Measurements from ENCODE around the gene SMARCAD1.
A peak's percentile ranks its signal among the peaks of the same experiment; 100 is the strongest.

Gene SMARCAD1

GRCh38 chr4:94228493-94229216, 21.0 kb downstream of the SMARCAD1 start:
- DNase-seq (ENCODE audit: low read depth), result no peak

- no peak for DNase-seq (ENCODE audit: low read depth)
These were observed 24.9 kb downstream of the SMARCAD1 start for GRCh38 chr4:94232519-94232918.

GRCh38 chr4:94235825-94236224, 28.2 kb downstream of the SMARCAD1 start:
- DNase-seq (ENCODE audit: low read depth), result no peak

GRCh38 chr4:94237271-94237670, 29.6 kb downstream of the SMARCAD1 start:
- no peak for DNase-seq (ENCODE audit: low read depth)

- no peak for DNase-seq (ENCODE audit: low read depth)
These were observed 30.5 kb downstream of the SMARCAD1 start for GRCh38 chr4:94238160-94238559.

- no peak for DNase-seq (ENCODE audit: low read depth)
These were observed 32.7 kb downstream of the SMARCAD1 start for GRCh38 chr4:94240384-94240783.

- no peak for DNase-seq (ENCODE audit: low read depth)
These were observed 36.6 kb downstream of the SMARCAD1 start for GRCh38 chr4:94244087-94244828.

- no peak for DNase-seq (ENCODE audit: low read depth)
These were observed 37.1 kb downstream of the SMARCAD1 start for GRCh38 chr4:94244829-94245185.

- no peak for DNase-seq (ENCODE audit: low read depth)
These were observed 43.4 kb downstream of the SMARCAD1 start for GRCh38 chr4:94251094-94251493.

- DNase-seq (ENCODE audit: low read depth), result no peak
These were observed 45.4 kb downstream of the SMARCAD1 start for GRCh38 chr4:94253036-94253435.

GRCh38 chr4:94256144-94256783, 48.6 kb downstream of the SMARCAD1 start:
- no peak for DNase-seq (ENCODE audit: low read depth)

- no peak for DNase-seq (ENCODE audit: low read depth)
These were observed 49.2 kb downstream of the SMARCAD1 start for GRCh38 chr4:94256828-94257227.

- DNase-seq (ENCODE audit: low read depth), result no peak
These were observed 54.7 kb downstream of the SMARCAD1 start for GRCh38 chr4:94262163-94263016.

GRCh38 chr4:94267037-94267436, 59.4 kb downstream of the SMARCAD1 start:
- DNase-seq (ENCODE audit: low read depth), result no peak

GRCh38 chr4:94271248-94271647, 63.6 kb downstream of the SMARCAD1 start:
- no peak for DNase-seq (ENCODE audit: low read depth)

- DNase-seq (ENCODE audit: low read depth), result peak; percentile 38
These were observed 67.2 kb downstream of the SMARCAD1 start for GRCh38 chr4:94274912-94275311.

GRCh38 chr4:94276204-94276603, 68.5 kb downstream of the SMARCAD1 start:
- DNase-seq (ENCODE audit: low read depth), result no peak

- DNase-seq (ENCODE audit: low read depth), result no peak
These were observed 69.9 kb downstream of the SMARCAD1 start for GRCh38 chr4:94277534-94277933.

- DNase-seq (ENCODE audit: low read depth), result no peak
These were observed 71.1 kb downstream of the SMARCAD1 start for GRCh38 chr4:94278781-94279180.

GRCh38 chr4:94284889-94285288, 77.2 kb downstream of the SMARCAD1 start:
- DNase-seq (ENCODE audit: low read depth), result no peak

- no peak for DNase-seq (ENCODE audit: low read depth)
These were observed 78.0 kb downstream of the SMARCAD1 start for GRCh38 chr4:94285666-94286065.

- no peak for DNase-seq (ENCODE audit: low read depth)
These were observed 82.6 kb downstream of the SMARCAD1 start for GRCh38 chr4:94290245-94290644.
